ENCODE data around the gene FOXK1. TPM values are rescaled to one million over a fixed set of nuclear protein-coding genes. Genes with fewer than 3 reads are reported as not detected.

The FOXK1 gene
- total and polyA plus RNA-seq, 2 of the 13 experiments (the other 11 are each of a cell fraction or from before 2014, with no cell fraction given), result 4.6 to 8.8 TPM

- TF ChIP-seq CENPX (CRISPR knock-in tag; IDR thresholded peaks at IDR 0.05) (no peak), ZNF503 (CRISPR knock-in tag; IDR thresholded peaks at IDR 0.05) (0 out of 2 replicates have a peak, but pooled peaks have one; percentile 48), SIN3A (IDR thresholded peaks at IDR 0.05; ENCODE audit: borderline replicate concordance, low read depth, low read length) (no peak), NFYB (CRISPR knock-in tag; IDR thresholded peaks at IDR 0.05) (no peak), DRAP1 (CRISPR knock-in tag; IDR thresholded peaks at IDR 0.05) (no peak), ZNF326 (CRISPR knock-in tag; IDR thresholded peaks at IDR 0.05; ENCODE audit: borderline replicate concordance) (no peak), IRF2 (CRISPR knock-in tag; IDR thresholded peaks at IDR 0.05) (peak; percentile 79), ZNF33B (CRISPR knock-in tag; IDR thresholded peaks at IDR 0.05) (no peak), CEBPG (CRISPR knock-in tag; IDR thresholded peaks at IDR 0.05) (peak; percentile 95), KLF11 (CRISPR knock-in tag; IDR thresholded peaks at IDR 0.05) (no peak), HINFP (CRISPR knock-in tag; IDR thresholded peaks at IDR 0.05; ENCODE audit: low read depth) (peak; percentile 46; the same call in 1 of the 2 replicates), SP140L (CRISPR knock-in tag; IDR thresholded peaks at IDR 0.05; ENCODE audit: borderline replicate concordance) (no peak), PITX1 (CRISPR knock-in tag; IDR thresholded peaks at IDR 0.05) (peak; percentile 52; the same call in 1 of the 2 replicates), ZGPAT (CRISPR knock-in tag; IDR thresholded peaks at IDR 0.05) (peak; percentile 87), ZSCAN31 (CRISPR knock-in tag; IDR thresholded peaks at IDR 0.05; ENCODE audit: low read depth) (no peak), MBD4 (IDR thresholded peaks at IDR 0.05; ENCODE audit: borderline replicate concordance, low read length) (no peak), ZNF609 (CRISPR knock-in tag; IDR thresholded peaks at IDR 0.05; ENCODE audit: borderline replicate concordance) (peak; percentile 71; the same call in 1 of the 2 replicates), ZNF569 (CRISPR knock-in tag; IDR thresholded peaks at IDR 0.05; ENCODE audit: borderline replicate concordance) (no peak), IRF9 (CRISPR knock-in tag; IDR thresholded peaks at IDR 0.05; ENCODE audit: borderline replicate concordance) (no peak)
Observed at GRCh38 chr7:4742051-4742573, 60.0 kb downstream of the FOXK1 start (continued).

All from HepG2 (cell line).